H1 (cell line): ENCODE data around the gene RGL1. TPM values are rescaled to one million over a fixed set of nuclear protein-coding genes. Genes with fewer than 3 reads are reported as not detected.

ENCODE experiments used
- CTCF ChIA-PET: fragments of 300-600 bp; sonication (Branson Sonifier 250); formaldehyde crosslinking; loops from one replicate; lab custom pipeline; 2021; ENCODE audit not compliant: partially characterized antibody; lab: Charles Lee
- POLR2A ChIA-PET: fragments of 300-600 bp; sonication (Branson Sonifier 250); formaldehyde crosslinking; loops from one replicate; lab custom pipeline; 2021; ENCODE audit warnings: inconsistent platforms; ENCODE audit not compliant: partially characterized antibody; lab: Charles Lee
- DNase-seq, 2 experiments: peaks; one replicate each; pipeline versions ENCODE4 v3.0.0 to v3.0.0-alpha.2; 2010 to 2022; ENCODE audit warnings: low spot score in 2 of 2, low read depth in 1 of 2, mixed read lengths in 1 of 2
- FAIRE-seq: peaks from 2 replicates; lab custom pipeline; 2011; peaks lifted over from hg19 to GRCh38; lab: Jason Lieb, UNC
- H2AFZ ChIP-seq: 2 replicates; pipeline ENCODE4 v1.8.1; 2012; ENCODE audit warnings: low read length, inconsistent platforms
- H2AK5ac ChIP-seq: 2 replicates; pipeline ENCODE4 v1.6.1; 2013; ENCODE audit warnings: low read depth, low read length
- H2BK120ac ChIP-seq: replicated peaks from 2 replicates; pipeline ENCODE3; 2013; ENCODE audit warnings: low read depth, low read length, inconsistent platforms
- H2BK12ac ChIP-seq: 2 replicates; pipeline ENCODE4 v1.6.1; 2013; ENCODE audit warnings: low read depth, low read length
- H2BK15ac ChIP-seq: 2 replicates; pipeline ENCODE4 v1.6.1; 2013; ENCODE audit warnings: low read length
- H2BK20ac ChIP-seq: 2 replicates; pipeline ENCODE4 v1.6.1; 2013; ENCODE audit warnings: low read length
- H2BK5ac ChIP-seq: 2 replicates; pipeline ENCODE4 v1.6.1; 2013; ENCODE audit warnings: low read depth, low read length
- H3K14ac ChIP-seq: 2 replicates; pipeline ENCODE4 v1.6.1; 2013; ENCODE audit warnings: inconsistent platforms; ENCODE audit not compliant: insufficient read length
- H3K18ac ChIP-seq: 2 replicates; pipeline ENCODE4 v1.6.1; 2013; ENCODE audit warnings: low read length; ENCODE audit errors: extremely low read depth
- H3K23ac ChIP-seq: 2 replicates; pipeline ENCODE4 v1.6.1; 2013; ENCODE audit warnings: inconsistent platforms; ENCODE audit not compliant: insufficient read length
- H3K23me2 ChIP-seq: 2 replicates; pipeline ENCODE4 v1.6.1; 2013; ENCODE audit warnings: low read depth, low read length
- H3K27ac ChIP-seq: 2 replicates; pipeline ENCODE4 v1.6.1; 2011; ENCODE audit warnings: low read depth, low read length, inconsistent platforms
- H3K27me3 ChIP-seq, 4 experiments: replicated peaks in 1 of 4; 1 replicate in 1 of 4; 2 replicates in 3 of 4; pipeline versions ENCODE4 v1.6.1 to v1.8.1; 2011 to 2013; ENCODE audit warnings: low read length in 3 of 4, mild to moderate bottlenecking in 3 of 4, inconsistent platforms in 2 of 4, mixed read lengths in 2 of 4, moderate library complexity in 1 of 4; ENCODE audit not compliant: control insufficient read depth in 3 of 4, insufficient read depth in 3 of 4; ENCODE audit errors: extremely low read depth in 1 of 4
- H3K36me3 ChIP-seq, 4 experiments: 2 replicates each; pipeline versions ENCODE4 v1.6.1 to v1.8.1; 2011 to 2013; ENCODE audit warnings: mild to moderate bottlenecking in 4 of 4, low read length in 3 of 4, moderate library complexity in 2 of 4, control low read depth in 1 of 4, inconsistent platforms in 1 of 4; ENCODE audit not compliant: insufficient read depth in 4 of 4, control insufficient read depth in 2 of 4
- H3K4ac ChIP-seq: replicated peaks from 2 replicates; pipeline ENCODE3; 2013; ENCODE audit warnings: low read length, low read depth, mixed read lengths, inconsistent platforms; ENCODE audit not compliant: insufficient read length
- H3K4me1 ChIP-seq, 4 experiments: replicated peaks in 1 of 4; 1 replicate in 1 of 4; 2 replicates in 3 of 4; pipeline versions ENCODE4 v1.6.1 to v1.8.1; 2011 to 2013; ENCODE audit warnings: low read length in 3 of 4, inconsistent platforms in 2 of 4, mixed read lengths in 1 of 4; ENCODE audit not compliant: insufficient read depth in 4 of 4, control insufficient read depth in 3 of 4
- H3K4me2 ChIP-seq, 2 experiments: 2 replicates each; pipeline versions ENCODE4 v1.6.1 to v1.8.1; 2011 to 2013; ENCODE audit warnings: low read depth in 2 of 2, low read length in 2 of 2, control low read depth in 1 of 2, inconsistent platforms in 1 of 2, mild to moderate bottlenecking in 1 of 2; ENCODE audit not compliant: insufficient read depth in 1 of 2
- H3K4me3 ChIP-seq, 4 experiments: fragments of 200-600, 300-600 bp in 1 of 4; sonication (generic), shearing (Covaris generic), sonication (Bioruptor Twin) in 1 of 4; 2 replicates each; pipeline versions ENCODE4 v1.5.1 to v1.8.1; 2011 to 2016; ENCODE audit warnings: low read length in 4 of 4, low read depth in 3 of 4, control low read depth in 2 of 4, inconsistent platforms in 2 of 4, mild to moderate bottlenecking in 2 of 4, mixed read lengths in 1 of 4, moderate library complexity in 1 of 4; ENCODE audit not compliant: insufficient read depth in 2 of 4; ENCODE audit errors: extremely low read depth in 1 of 4
- H3K56ac ChIP-seq: replicated peaks from 2 replicates; pipeline ENCODE3; 2013; ENCODE audit warnings: low read depth, mild to moderate bottlenecking, mixed read lengths, low read length, inconsistent platforms; ENCODE audit not compliant: insufficient read length
- H3K79me1 ChIP-seq: 2 replicates; pipeline ENCODE4 v1.6.1; 2013; ENCODE audit warnings: low read depth, low read length, control low read depth
- H3K79me2 ChIP-seq, 2 experiments: 2 replicates each; pipeline versions ENCODE4 v1.6.1 to v1.8.1; 2012 to 2013; ENCODE audit warnings: low read length in 2 of 2, mild to moderate bottlenecking in 2 of 2, inconsistent platforms in 1 of 2; ENCODE audit not compliant: insufficient read depth in 2 of 2, control insufficient read depth in 1 of 2
- H3K9ac ChIP-seq, 4 experiments: replicated peaks in 1 of 4; 1 replicate in 1 of 4; 2 replicates in 3 of 4; pipeline versions ENCODE4 v1.6.1 to v1.8.1; 2011 to 2013; ENCODE audit warnings: low read depth in 3 of 4, low read length in 3 of 4, control low read depth in 2 of 4, mild to moderate bottlenecking in 2 of 4, moderate library complexity in 2 of 4, inconsistent platforms in 1 of 4; ENCODE audit errors: extremely low read depth in 1 of 4
- H3K9me3 ChIP-seq, 2 experiments: 2 replicates each; pipeline versions ENCODE4 v1.6.1 to v1.8.1; 2012 to 2013; ENCODE audit warnings: mild to moderate bottlenecking in 2 of 2, moderate library complexity in 2 of 2, control low read depth in 1 of 2, inconsistent platforms in 1 of 2, low read depth in 1 of 2, low read length in 1 of 2, mixed read lengths in 1 of 2; ENCODE audit not compliant: insufficient read depth in 2 of 2
- H4K20me1 ChIP-seq, 2 experiments: replicated peaks in 1 of 2; 2 replicates each; pipeline versions ENCODE3 to v1.8.1; 2011 to 2013; ENCODE audit warnings: inconsistent platforms in 2 of 2, low read length in 2 of 2, mild to moderate bottlenecking in 1 of 2; ENCODE audit not compliant: insufficient read depth in 2 of 2, control insufficient read depth in 1 of 2
- H4K5ac ChIP-seq: 2 replicates; pipeline ENCODE4 v1.6.1; 2013; ENCODE audit warnings: low read length, low read depth, mixed read lengths, inconsistent platforms; ENCODE audit not compliant: insufficient read length
- H4K8ac ChIP-seq: 2 replicates; pipeline ENCODE4 v1.8.0; 2013; ENCODE audit warnings: mild to moderate bottlenecking, moderate library complexity, low read length, inconsistent platforms; ENCODE audit not compliant: insufficient read depth; ENCODE audit errors: extremely low read depth
- H4K91ac ChIP-seq: replicated peaks from 2 replicates; pipeline ENCODE3; 2013; ENCODE audit warnings: low read length, mixed read lengths, inconsistent platforms; ENCODE audit not compliant: insufficient read length
- CHD2 ChIP-seq: IDR thresholded peaks from 2 replicates; pipeline ENCODE4 v1.6.1; 2012; ENCODE audit warnings: low read length, improper control_type of control experiment
- POU5F1 ChIP-seq: IDR thresholded peaks from 2 replicates; pipeline ENCODE4 v1.6.1; 2011; ENCODE audit warnings: low read depth, mild to moderate bottlenecking, low read length, moderate library complexity
- TBP ChIP-seq: IDR thresholded peaks from 2 replicates; pipeline ENCODE4 v1.6.1; 2011; ENCODE audit warnings: low read depth, low read length, improper control_type of control experiment
- WGBS, 2 experiments: shearing (Covaris generic) in 1 of 2; methylation state at CpG; one replicate each; pipeline versions ENCODE4 v1.1.6 to v1.1.7; 2013 to 2015; ENCODE audit warnings: low lambda C conversion rate in 2 of 2, mixed read lengths in 2 of 2, inconsistent platforms in 1 of 2, low coverage in 1 of 2, missing lambda C conversion rate in 1 of 2; ENCODE audit not compliant: insufficient replicate concordance in 2 of 2, insufficient coverage in 1 of 2, insufficient read length in 1 of 2; ENCODE audit errors: extremely low coverage in 1 of 2, missing lambda C conversion rate in 1 of 2; 5-methylcytosine and 5-hydroxymethylcytosine counted together
- polyA plus RNA-seq, 7 experiments: library from polyadenylated mRNA; depleted of rRNA in 3 of 7; stranded (reverse) in 5 of 7; unstranded in 2 of 7; fragments of >200 nt in 5 of 7; fragments of 200-250 nt in 2 of 7; gene quantifications; 1 replicate in 5 of 7; 2 replicates in 1 of 7; 4 replicates in 1 of 7; pipeline versions ENCODE4 v1.2.1 to v1.2.3, GENCODE V29; 2011 to 2013; ENCODE audit warnings: missing spikeins in 2 of 7, mixed read lengths in 2 of 7
- total RNA-seq: library from RNA; stranded (reverse); fragmentation: NEBNext Ultra II Directional; extraction: Animal tissue kit (Norgen Biotek cat#: 25700); gene quantifications from 2 replicates; pipeline ENCODE4 v1.2.1, GENCODE V29; 2021
- TF ChIP-seq, protein P1 (sequence below): IDR thresholded peaks from 2 replicates; pipeline ENCODE4 v1.6.1; 2011; ENCODE audit warnings: low read length, improper control_type of control experiment

RGL1 gene
- total and polyA plus RNA-seq, 2 of the 8 experiments (the other 6 are each of a cell fraction or from before 2014, with no cell fraction given), result 0.98 to 2.4 TPM

DNA sequence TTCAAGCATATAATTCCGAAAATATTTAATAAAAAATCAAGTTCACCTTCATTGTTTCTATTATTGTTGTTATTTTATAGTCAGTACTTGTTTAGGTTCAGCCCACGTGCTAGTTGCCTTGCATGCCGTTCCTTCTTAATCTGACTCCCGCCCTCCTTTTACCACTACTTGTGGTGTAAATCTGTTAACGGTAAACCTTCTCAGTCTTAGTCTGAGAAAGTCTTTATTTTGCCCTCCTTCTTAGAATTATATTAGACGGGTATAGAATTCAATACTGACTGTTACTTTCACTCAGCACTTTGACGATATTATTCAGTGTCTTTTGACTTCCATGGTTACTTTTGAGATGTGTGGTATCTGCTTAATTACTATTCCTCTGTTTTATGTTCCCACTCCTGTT lies 104.8 kb downstream of the RGL1 start:
- no peaks in the 10 kb centered on the region for H3K9me3 ChIP-seq
- no peak overlapping the region for H3K4ac ChIP-seq
- no peaks in the 10 kb centered on the region; a peak in 1 of 8 replicates for H3K36me3 ChIP-seq
- POLR2A ChIA-PET, result no interaction called here
- H2BK15ac ChIP-seq, result no peak overlapping the region
- no peaks in the 10 kb centered on the region for H3K23me2 ChIP-seq
- no peak overlapping the region for H3K18ac ChIP-seq
- DNase-seq (no peak), FAIRE-seq (no peak)
- no peak overlapping the region for H4K91ac ChIP-seq
- H3K79me2 ChIP-seq, result no peaks in the 10 kb centered on the region
- H3K27ac ChIP-seq, result no peak overlapping the region
- CTCF ChIA-PET, result no interaction called here
- no peak overlapping the region for H4K5ac ChIP-seq
- H2BK5ac ChIP-seq, result no peak overlapping the region
- H3K4me1 ChIP-seq, result no peaks in the 10 kb centered on the region
- H3K4me3 ChIP-seq, result no peak overlapping the region
- H4K20me1 ChIP-seq, result no peaks in the 10 kb centered on the region
- TF ChIP-seq, protein P1, sequence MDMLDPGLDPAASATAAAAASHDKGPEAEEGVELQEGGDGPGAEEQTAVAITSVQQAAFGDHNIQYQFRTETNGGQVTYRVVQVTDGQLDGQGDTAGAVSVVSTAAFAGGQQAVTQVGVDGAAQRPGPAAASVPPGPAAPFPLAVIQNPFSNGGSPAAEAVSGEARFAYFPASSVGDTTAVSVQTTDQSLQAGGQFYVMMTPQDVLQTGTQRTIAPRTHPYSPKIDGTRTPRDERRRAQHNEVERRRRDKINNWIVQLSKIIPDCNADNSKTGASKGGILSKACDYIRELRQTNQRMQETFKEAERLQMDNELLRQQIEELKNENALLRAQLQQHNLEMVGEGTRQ, result no peak
- TF ChIP-seq CHD2 (no peak), TBP (no peak), POU5F1 (no peak)
- no peak overlapping the region for H3K23ac ChIP-seq
- H2BK120ac ChIP-seq, result no peak overlapping the region
- no peak overlapping the region for H4K8ac ChIP-seq
- H2BK12ac ChIP-seq, result no peak overlapping the region
- no peak overlapping the region for H2AFZ ChIP-seq
- H3K79me1 ChIP-seq, result no peaks in the 10 kb centered on the region
- H3K4me2 ChIP-seq, result no peak overlapping the region
- no peak overlapping the region for H3K56ac ChIP-seq
- H2BK20ac ChIP-seq, result no peak overlapping the region
- 86% methylated on average over 7 of the region's 7 CpGs; no CpG with 5 or more reads in 1 of the 2 experiments for WGBS, 2 experiments
- no peaks in the 10 kb centered on the region for H3K27me3 ChIP-seq
- H3K14ac ChIP-seq, result no peak overlapping the region
- H2AK5ac ChIP-seq, result no peak overlapping the region
- H3K9ac ChIP-seq, result no peak overlapping the region
